Neural cell (in vitro differentiated cells): ENCODE measurements around the gene ZNF737. TPM values are rescaled to one million over a fixed set of nuclear protein-coding genes. Genes with fewer than 3 reads are reported as not detected.

Experiments used
- polyA plus RNA-seq: library from polyadenylated mRNA; depleted of rRNA; stranded (reverse); fragments of >200 nt; gene quantifications from 2 replicates; pipeline ENCODE4 v1.2.3, GENCODE V29; 2014

Gene ZNF737
- polyA plus RNA-seq, 1 donor from 2014 or later, result 103 TPM

Other genes with a start within 250 kb of the ZNF737 start
- gene ZNF626, start 95.8 kb upstream of the ZNF737 start, polyA plus RNA-seq, result 41.8 and 44.2 TPM in 2 replicates
- gene ZNF66, start 210.5 kb upstream of the ZNF737 start, polyA plus RNA-seq, result 2.1 and 6.1 TPM in 2 replicates